Osteoblast (primary cell): Measurements from ENCODE around the gene PTPDC1. TPM values are rescaled to one million over a fixed set of nuclear protein-coding genes. Genes with fewer than 3 reads are reported as not detected.

ENCODE experiments used
- DNase-seq: peaks from one replicate; pipeline ENCODE4 v3.0.0; 2011; ENCODE audit warnings: low spot score, mixed read lengths; ENCODE audit not compliant: insufficient read length; ENCODE audit errors: missing footprints
- H2AFZ ChIP-seq: 2 replicates; pipeline ENCODE4 v1.6.0; 2011; ENCODE audit warnings: mild to moderate bottlenecking, low read length
- H3K27ac ChIP-seq: 2 replicates; pipeline ENCODE4 v1.5.1; 2011; ENCODE audit warnings: mild to moderate bottlenecking, low read depth, low read length, moderate library complexity
- H3K27me3 ChIP-seq: 2 replicates; pipeline ENCODE4 v1.6.0; 2012; ENCODE audit warnings: mild to moderate bottlenecking, control low read depth, inconsistent platforms, low read length, moderate library complexity; ENCODE audit not compliant: insufficient read depth
- H3K36me3 ChIP-seq: 2 replicates; pipeline ENCODE4 v1.5.1; 2011; ENCODE audit warnings: mild to moderate bottlenecking, low read length, control low read depth, moderate library complexity; ENCODE audit not compliant: insufficient read depth
- H3K4me1 ChIP-seq: 2 replicates; pipeline ENCODE4 v1.5.1; 2011; ENCODE audit warnings: mild to moderate bottlenecking, low read length, control low read depth, moderate library complexity; ENCODE audit not compliant: insufficient read depth
- H3K4me2 ChIP-seq: 2 replicates; pipeline ENCODE4 v1.6.0; 2011; ENCODE audit warnings: mild to moderate bottlenecking, low read length; ENCODE audit not compliant: insufficient read depth
- H3K4me3 ChIP-seq: fragments of 200-600 bp; sonication (generic); 3 replicates; pipeline ENCODE4 v1.5.1; 2012; ENCODE audit warnings: mild to moderate bottlenecking, low read length, inconsistent platforms; ENCODE audit not compliant: insufficient read depth
- H3K79me2 ChIP-seq: 2 replicates; pipeline ENCODE4 v1.6.0; 2012; ENCODE audit warnings: mild to moderate bottlenecking, low read length, control low read depth, inconsistent platforms; ENCODE audit not compliant: insufficient read depth
- H3K9me3 ChIP-seq: 2 replicates; pipeline ENCODE4 v1.5.1; 2011; ENCODE audit warnings: low read depth, low read length, control low read depth
- H4K20me1 ChIP-seq: 2 replicates; pipeline ENCODE4 v1.6.0; 2012; ENCODE audit warnings: mild to moderate bottlenecking, low read length, control low read depth; ENCODE audit not compliant: insufficient read depth
- total RNA-seq: library from RNA; depleted of rRNA; stranded (reverse); fragments of >200 nt; gene quantifications from 2 replicates; pipeline ENCODE4 v1.2.3, GENCODE V29; 2012
- TF ChIP-seq, protein P1 (sequence below): IDR thresholded peaks from 2 replicates; pipeline ENCODE4 v1.5.1; 2011; ENCODE audit warnings: mild to moderate bottlenecking, low read depth, low read length, moderate library complexity; ENCODE audit errors: extremely low read depth

The PTPDC1 gene
- total RNA-seq, 1 donor = 17.0 TPM

DNA sequence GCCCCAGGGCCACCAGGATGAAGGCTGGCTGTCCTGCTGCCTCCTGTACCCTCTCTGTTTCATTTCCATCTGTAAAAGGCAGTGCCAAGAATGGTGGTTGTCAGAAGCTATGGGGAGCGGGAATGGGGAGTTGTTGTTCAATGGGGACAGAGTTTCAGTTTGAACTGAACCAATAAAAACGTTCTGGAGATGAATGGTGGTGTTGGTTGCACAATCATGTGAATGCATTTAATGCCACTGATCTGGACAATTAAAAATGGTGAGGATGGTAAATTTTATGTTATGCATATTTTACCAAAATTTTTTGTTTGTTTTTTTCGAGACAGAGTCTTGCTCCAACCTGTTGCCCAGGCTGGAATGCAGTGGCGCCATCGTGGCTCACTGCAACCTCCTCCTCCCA lies 58.1 kb downstream of the PTPDC1 start:
- no peak overlapping the region for H3K4me3 ChIP-seq
- H2AFZ ChIP-seq = no peak overlapping the region
- H3K9me3 ChIP-seq = no peaks in the 10 kb centered on the region
- no peak overlapping the region for H3K27ac ChIP-seq
- no peaks in the 10 kb centered on the region for H3K79me2 ChIP-seq
- TF ChIP-seq, protein P1, sequence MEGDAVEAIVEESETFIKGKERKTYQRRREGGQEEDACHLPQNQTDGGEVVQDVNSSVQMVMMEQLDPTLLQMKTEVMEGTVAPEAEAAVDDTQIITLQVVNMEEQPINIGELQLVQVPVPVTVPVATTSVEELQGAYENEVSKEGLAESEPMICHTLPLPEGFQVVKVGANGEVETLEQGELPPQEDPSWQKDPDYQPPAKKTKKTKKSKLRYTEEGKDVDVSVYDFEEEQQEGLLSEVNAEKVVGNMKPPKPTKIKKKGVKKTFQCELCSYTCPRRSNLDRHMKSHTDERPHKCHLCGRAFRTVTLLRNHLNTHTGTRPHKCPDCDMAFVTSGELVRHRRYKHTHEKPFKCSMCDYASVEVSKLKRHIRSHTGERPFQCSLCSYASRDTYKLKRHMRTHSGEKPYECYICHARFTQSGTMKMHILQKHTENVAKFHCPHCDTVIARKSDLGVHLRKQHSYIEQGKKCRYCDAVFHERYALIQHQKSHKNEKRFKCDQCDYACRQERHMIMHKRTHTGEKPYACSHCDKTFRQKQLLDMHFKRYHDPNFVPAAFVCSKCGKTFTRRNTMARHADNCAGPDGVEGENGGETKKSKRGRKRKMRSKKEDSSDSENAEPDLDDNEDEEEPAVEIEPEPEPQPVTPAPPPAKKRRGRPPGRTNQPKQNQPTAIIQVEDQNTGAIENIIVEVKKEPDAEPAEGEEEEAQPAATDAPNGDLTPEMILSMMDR = no peak
- H3K36me3 ChIP-seq = no peaks in the 10 kb centered on the region
- H3K4me1 ChIP-seq = peaks cover 28% of the 10 kb centered on the region
- DNase-seq = no peak
- no peaks in the 10 kb centered on the region for H3K27me3 ChIP-seq
- no peaks in the 10 kb centered on the region for H4K20me1 ChIP-seq
- no peak overlapping the region for H3K4me2 ChIP-seq

DNA sequence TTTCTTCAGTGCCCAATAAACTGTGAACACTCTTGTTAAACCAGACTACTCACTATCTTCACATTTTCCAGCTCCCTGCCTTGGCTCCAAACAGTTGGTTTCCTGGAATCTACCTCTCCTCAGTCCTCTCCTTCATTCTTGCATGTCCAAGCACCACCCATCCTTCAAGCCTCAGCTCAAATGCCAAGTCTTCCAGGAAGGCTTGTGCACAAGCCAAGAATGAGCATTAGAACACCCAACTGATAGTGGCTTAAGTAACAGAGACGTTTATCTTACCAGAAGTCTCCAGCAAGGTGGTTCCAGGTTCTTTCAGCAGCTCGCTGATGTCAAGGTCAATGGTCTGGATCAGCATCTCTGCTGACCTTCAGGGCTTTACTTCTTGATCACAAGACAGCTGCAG lies 60.1 kb downstream of the PTPDC1 start:
- DNase-seq = peak; percentile 68
- TF ChIP-seq, protein P1 = no peak

DNA sequence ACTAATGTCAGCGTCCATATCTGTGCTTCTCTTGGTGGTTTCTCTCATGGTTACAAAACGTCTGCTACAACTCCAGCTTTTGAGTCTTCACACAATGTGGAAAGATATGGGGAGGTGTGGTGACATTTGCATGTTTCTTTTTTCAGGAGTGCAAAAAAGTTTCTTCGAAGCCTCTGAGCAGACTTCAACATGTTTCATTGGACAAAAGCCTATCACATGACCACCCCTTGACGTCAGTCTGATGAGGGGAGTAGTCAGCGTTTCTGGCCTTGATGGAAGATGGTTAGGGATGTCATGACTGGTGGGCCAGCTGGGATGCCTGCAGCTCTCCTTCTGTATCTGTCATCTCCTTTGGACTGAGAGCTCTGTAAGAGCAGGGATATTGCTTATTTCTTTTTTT lies 61.4 kb downstream of the PTPDC1 start:
- Histone ChIP-seq H3K27ac (no peak overlapping the region), H4K20me1 (no peaks in the 10 kb centered on the region), H3K4me3 (no peak overlapping the region), H2AFZ (no peak overlapping the region), H3K4me2 (no peak overlapping the region), H3K79me2 (no peaks in the 10 kb centered on the region), H3K36me3 (no peaks in the 10 kb centered on the region), H3K27me3 (no peaks in the 10 kb centered on the region), H3K9me3 (no peaks in the 10 kb centered on the region), H3K4me1 (peaks cover 6% of the 10 kb centered on the region)
- DNase-seq = no peak
- TF ChIP-seq, protein P1 = no peak

More for the DNA sequence above, 60.1 kb downstream of the PTPDC1 start:
- H3K27ac ChIP-seq = no peak overlapping the region
- no peaks in the 10 kb centered on the region for H3K9me3 ChIP-seq
- no peak overlapping the region for H3K4me2 ChIP-seq
- H4K20me1 ChIP-seq = no peaks in the 10 kb centered on the region
- H3K36me3 ChIP-seq = no peaks in the 10 kb centered on the region
- H2AFZ ChIP-seq = no peak overlapping the region
- H3K27me3 ChIP-seq = no peaks in the 10 kb centered on the region
- peaks cover 18% of the 10 kb centered on the region for H3K4me1 ChIP-seq
- no peak overlapping the region for H3K4me3 ChIP-seq
- H3K79me2 ChIP-seq = no peaks in the 10 kb centered on the region

- TF ChIP-seq, protein P1 = no peak
- Histone ChIP-seq H3K36me3 (no peaks in the 10 kb centered on the region), H2AFZ (no peak overlapping the region), H3K27me3 (no peaks in the 10 kb centered on the region), H3K27ac (no peak overlapping the region), H4K20me1 (no peaks in the 10 kb centered on the region), H3K4me3 (no peak overlapping the region), H3K9me3 (no peaks in the 10 kb centered on the region), H3K4me2 (no peak overlapping the region), H3K4me1 (peaks cover 6% of the 10 kb centered on the region), H3K79me2 (no peaks in the 10 kb centered on the region)
- DNase-seq = peak; percentile 62
These were observed 63.5 kb downstream of the PTPDC1 start for GRCh38 chr9:94147776-94148175.
